IPS DF 6.9 (cell line): ENCODE data around the gene ATP5F1D.
A peak's percentile ranks its signal among the peaks of the same experiment; 100 is the strongest.

ENCODE experiments used
- DNase-seq: peaks from one replicate; pipeline ENCODE4 v3.0.0-alpha.2; 2013; ENCODE audit warnings: low read depth, low spot score
- H3K27ac ChIP-seq: one replicate; pipeline ENCODE4 v1.5.1; 2013; ENCODE audit warnings: low read length, control low read depth
- H3K27me3 ChIP-seq: 2 replicates; pipeline ENCODE4 v1.6.1; 2013; ENCODE audit warnings: mild to moderate bottlenecking, low read length; ENCODE audit not compliant: control insufficient read depth, insufficient read depth
- H3K36me3 ChIP-seq: 2 replicates; pipeline ENCODE4 v1.6.1; 2013; ENCODE audit warnings: low read length; ENCODE audit not compliant: control insufficient read depth, insufficient read depth
- H3K4me1 ChIP-seq: 2 replicates; pipeline ENCODE4 v1.6.1; 2013; ENCODE audit warnings: low read length; ENCODE audit not compliant: control insufficient read depth, insufficient read depth
- H3K4me3 ChIP-seq: 2 replicates; pipeline ENCODE4 v1.5.1; 2013; ENCODE audit warnings: mild to moderate bottlenecking, low read length
- H3K9me3 ChIP-seq: 2 replicates; pipeline ENCODE4 v1.6.1; 2013; ENCODE audit warnings: low read length, inconsistent platforms; ENCODE audit not compliant: control insufficient read depth, insufficient read depth
- WGBS: extraction: QIAGEN DNeasy Blood & Tissue Kit; methylation state at CpG from one replicate; pipeline ENCODE4 v1.1.7; 2013; ENCODE audit warnings: mixed read lengths, missing lambda C conversion rate; ENCODE audit not compliant: insufficient read length, insufficient coverage; 5-methylcytosine and 5-hydroxymethylcytosine counted together

Gene ATP5F1D

DNA sequence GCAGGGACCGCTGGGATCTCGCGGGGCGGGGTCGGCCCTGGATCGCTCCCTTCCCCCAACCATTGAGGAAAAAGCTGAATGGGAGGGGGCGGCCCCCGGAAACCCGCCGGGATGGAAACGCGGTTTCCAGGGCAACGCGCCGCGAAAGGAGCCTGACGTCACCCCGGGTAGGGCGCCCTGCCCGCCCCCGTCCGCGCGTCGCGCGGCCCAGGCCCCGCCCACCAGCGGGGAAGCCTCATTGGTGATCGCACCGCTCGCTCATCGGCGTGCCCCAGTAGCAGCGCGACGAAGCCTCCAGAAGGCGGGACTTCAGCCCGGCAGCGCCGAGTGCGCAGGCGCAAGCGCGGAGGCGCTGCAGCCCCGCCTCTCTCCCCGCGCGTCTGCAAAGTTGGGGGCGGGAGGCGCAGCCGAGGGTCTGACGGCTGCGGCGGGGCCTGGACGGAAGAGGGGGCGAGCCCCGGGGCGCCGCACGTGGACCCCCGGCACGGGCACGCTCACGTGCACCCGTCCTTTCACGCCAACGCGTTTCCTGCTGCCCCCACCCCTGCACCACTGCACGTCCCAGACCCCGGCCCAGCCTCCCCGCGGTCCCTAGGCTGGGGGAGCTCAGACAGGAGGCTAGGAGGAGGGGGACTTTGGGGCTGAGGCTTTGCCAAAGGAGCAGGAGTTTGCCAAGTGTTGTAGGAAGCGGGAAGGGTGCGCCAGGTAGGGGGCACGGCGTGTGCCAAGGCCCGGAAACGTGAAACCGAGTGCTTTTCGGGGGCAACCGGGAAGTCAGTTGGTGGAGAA is 19.4 kb downstream of the ATP5F1D start:
- Histone ChIP-seq H3K4me3 (peak overlapping the region; percentile 63; the same call in 1 of the 2 replicates), H3K36me3 (peaks cover 9% of the 10 kb centered on the region), H3K9me3 (no peaks in the 10 kb centered on the region), H3K4me1 (peaks cover 22% of the 10 kb centered on the region), H3K27me3 (no peaks in the 10 kb centered on the region), H3K27ac (no peak overlapping the region)
- DNase-seq, result no peak
- no CpG with 5 or more reads among the region's 83 CpGs for WGBS

DNA sequence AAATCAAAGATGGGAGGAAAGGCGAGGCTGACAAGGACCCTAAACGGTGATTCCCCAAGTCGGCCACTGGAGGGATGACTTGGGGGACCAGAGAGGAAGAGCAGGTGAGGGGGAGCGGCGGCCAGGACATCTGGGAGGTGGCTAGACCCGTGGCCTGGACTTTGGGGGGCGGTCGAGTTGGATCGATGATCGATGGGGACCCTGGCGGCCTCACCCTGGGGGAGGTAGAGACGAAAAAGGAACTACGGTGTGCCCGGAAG is 19.9 kb downstream of the ATP5F1D start:
- Histone ChIP-seq H3K4me3 (peak overlapping the region; percentile 63; the same call in 1 of the 2 replicates), H3K27ac (no peak overlapping the region), H3K27me3 (no peaks in the 10 kb centered on the region), H3K36me3 (peaks cover 6% of the 10 kb centered on the region), H3K4me1 (peaks cover 24% of the 10 kb centered on the region), H3K9me3 (no peaks in the 10 kb centered on the region)
- DNase-seq, result no peak
- WGBS, result no CpG with 5 or more reads among the region's 14 CpGs

DNA sequence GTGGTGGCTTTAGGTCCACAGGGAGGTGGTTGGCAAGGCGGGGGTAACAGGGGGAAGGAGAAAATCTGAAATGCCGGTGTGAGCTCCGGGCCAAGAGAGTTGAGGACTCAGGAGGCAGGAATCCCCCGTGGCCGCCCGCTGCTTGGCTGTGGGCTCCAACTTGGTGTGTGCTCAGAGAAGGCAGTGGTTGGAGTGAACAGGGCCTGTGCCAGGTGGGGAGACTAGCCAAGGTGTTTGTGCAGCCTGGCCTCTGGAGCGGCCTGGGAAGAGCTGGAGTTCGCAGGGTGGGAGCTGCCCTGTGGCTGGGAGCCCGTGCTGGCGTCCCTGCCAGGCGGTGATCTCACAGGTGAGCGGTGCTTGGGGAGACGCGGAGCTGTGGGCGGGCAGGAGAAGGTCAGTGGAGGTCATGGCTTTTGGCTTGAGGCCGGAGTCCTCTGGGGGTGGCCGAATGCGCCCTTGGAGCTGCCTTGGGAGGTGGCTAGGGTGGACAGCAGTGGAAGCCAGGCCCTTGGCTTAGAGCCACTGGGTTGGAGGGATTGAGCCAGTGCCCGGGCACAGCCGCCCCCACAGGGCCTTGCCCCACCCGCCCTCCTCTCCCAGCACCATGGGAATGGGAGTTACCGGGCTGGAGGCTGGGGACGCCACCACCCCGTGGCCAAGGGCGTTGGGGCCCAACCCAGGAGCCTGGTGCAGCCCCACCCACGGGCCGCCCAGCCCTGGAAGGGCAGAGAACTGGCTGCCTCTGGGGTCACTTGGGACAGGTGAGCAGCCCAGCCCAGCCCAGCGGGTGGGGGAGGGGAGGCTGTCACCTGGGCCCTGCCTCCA is 20.5 kb downstream of the ATP5F1D start:
- WGBS, result no CpG with 5 or more reads among the region's 28 CpGs
- Histone ChIP-seq H3K4me3 (peak overlapping the region; percentile 63; the same call in 1 of the 2 replicates), H3K4me1 (peaks cover 24% of the 10 kb centered on the region), H3K9me3 (no peaks in the 10 kb centered on the region), H3K27ac (no peak overlapping the region), H3K27me3 (no peaks in the 10 kb centered on the region), H3K36me3 (peaks cover 1% of the 10 kb centered on the region)
- no peak for DNase-seq

DNA sequence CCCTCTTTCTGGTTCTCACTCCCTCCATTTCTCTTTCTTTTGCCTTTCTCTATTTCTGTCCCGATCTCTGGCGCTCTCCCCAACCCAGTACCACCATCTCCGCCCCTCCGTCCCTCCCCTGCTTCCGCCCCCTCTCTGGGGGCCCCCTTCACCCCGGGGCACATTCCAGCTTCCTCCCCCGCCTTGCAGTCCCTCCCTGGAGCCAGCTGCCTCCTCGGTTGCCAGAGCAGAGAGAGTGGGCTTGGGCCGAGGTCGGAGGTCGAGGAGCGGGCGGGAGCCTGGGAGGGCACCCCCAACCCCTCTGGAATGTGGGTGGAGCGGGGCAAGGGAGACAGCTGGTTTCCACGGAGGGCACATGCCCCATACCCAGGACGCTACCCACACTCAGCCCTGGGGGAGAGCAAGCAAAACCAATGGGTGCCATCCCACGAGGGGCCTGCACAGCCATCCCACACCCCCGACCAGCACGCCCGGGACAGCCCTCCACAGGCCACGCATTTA is 21.1 kb downstream of the ATP5F1D start:
- no peak overlapping the region for H3K27ac ChIP-seq
- H3K4me3 ChIP-seq, result no peak overlapping the region; the same call in 1 of the 2 replicates
- H3K4me1 ChIP-seq, result peaks cover 26% of the 10 kb centered on the region

DNA sequence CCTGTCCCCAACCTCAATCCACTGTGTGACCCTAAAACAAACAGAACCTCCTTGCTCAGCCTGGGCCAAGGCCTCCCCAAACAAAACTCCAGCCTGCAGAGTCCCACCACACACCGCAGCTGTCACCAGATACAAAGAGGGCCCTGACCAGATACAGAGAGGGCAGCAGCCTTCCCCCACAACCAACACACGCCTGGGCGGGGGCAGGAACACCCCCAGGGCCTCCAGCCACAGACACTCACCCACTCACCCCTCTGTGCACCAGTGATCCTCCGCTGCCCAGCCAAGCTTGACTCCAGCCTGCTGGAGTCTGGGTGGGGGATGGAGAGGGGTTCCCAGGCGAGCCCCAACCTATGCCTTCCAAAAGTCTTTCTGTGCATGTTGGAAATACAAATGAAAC is 21.6 kb downstream of the ATP5F1D start:
- no peak for DNase-seq
- Histone ChIP-seq H3K9me3 (no peaks in the 10 kb centered on the region), H3K27me3 (no peaks in the 10 kb centered on the region), H3K4me1 (peaks cover 26% of the 10 kb centered on the region), H3K27ac (no peak overlapping the region), H3K4me3 (no peak overlapping the region), H3K36me3 (no peaks in the 10 kb centered on the region)
- no CpG with 5 or more reads among the region's 5 CpGs for WGBS

More for the DNA sequence above, 21.1 kb downstream of the ATP5F1D start:
- H3K27me3 ChIP-seq, result no peaks in the 10 kb centered on the region
- no peaks in the 10 kb centered on the region for H3K36me3 ChIP-seq
- no peak for DNase-seq
- H3K9me3 ChIP-seq, result no peaks in the 10 kb centered on the region
- WGBS, result no CpG with 5 or more reads among the region's 21 CpGs

DNA sequence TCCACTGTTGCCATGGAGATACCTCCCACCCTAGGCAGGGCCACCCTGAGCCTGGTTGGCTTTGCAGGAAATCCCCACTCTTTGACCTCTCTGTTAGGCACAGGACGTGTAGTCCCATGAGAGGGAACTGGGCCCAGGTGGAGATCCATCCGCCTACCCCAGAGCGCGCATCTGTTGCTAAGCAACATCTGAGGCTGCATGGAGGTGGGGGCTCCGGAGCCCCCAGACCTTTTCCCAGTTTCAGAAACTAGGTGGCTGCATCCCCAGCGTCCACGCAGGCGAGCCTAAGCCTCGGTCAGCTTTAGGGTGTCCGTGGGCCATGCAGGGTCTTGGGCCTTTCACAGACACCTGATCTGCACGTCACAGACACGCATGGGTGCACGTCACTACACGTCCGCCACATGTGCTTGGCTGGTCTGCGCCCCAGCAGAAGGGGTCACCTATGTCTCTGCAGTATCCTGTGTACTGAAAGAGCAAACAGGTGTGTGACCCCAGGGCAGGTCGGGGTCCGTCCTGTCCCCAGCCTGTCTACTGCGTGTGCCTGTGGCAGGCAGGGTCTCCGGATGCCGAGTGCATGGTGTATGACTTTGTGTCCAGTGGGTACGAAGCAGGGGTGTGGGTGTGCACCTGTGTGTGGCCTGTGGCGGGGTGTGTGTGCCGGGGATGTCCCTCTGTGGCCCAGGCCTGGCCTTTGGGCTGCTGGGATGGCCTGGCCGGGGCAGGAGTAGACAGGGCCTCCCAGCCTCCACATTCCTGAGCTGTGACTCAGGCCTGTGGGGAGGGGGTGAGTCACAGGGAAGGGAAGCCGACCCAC is 23.5 kb downstream of the ATP5F1D start:
- Histone ChIP-seq H3K36me3 (no peaks in the 10 kb centered on the region), H3K4me3 (no peak overlapping the region), H3K27me3 (no peaks in the 10 kb centered on the region), H3K9me3 (no peaks in the 10 kb centered on the region), H3K27ac (no peak overlapping the region), H3K4me1 (peaks cover 26% of the 10 kb centered on the region)
- WGBS, result no CpG with 5 or more reads among the region's 26 CpGs
- DNase-seq, result no peak

DNA sequence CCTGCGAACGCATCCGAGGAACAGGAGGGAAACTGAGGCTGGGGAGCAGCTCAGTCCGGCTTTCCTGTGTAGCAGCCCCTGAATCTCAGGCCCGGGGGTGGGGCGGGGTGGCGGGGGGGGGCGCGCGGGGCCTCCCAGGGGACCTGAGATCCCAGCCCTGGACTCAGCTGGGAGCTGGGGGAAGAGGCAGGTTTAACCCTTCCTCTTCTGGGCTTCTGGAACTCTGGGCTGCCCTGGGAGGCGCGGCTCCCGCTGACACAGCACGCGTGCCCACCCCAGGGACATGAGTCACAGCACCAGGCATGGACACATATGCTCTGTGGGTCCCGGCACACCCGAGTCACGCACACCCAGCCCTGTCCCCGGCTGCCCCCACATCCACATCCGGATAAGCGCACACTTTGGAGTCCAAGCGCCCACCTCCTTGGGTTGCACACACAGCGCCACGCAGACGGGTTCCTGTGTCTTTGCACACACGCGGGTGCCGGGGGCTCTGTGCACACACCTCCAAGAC is 24.1 kb downstream of the ATP5F1D start:
- no CpG with 5 or more reads among the region's 28 CpGs for WGBS
- H3K4me1 ChIP-seq, result peaks cover 22% of the 10 kb centered on the region
- no peak overlapping the region for H3K27ac ChIP-seq

DNA sequence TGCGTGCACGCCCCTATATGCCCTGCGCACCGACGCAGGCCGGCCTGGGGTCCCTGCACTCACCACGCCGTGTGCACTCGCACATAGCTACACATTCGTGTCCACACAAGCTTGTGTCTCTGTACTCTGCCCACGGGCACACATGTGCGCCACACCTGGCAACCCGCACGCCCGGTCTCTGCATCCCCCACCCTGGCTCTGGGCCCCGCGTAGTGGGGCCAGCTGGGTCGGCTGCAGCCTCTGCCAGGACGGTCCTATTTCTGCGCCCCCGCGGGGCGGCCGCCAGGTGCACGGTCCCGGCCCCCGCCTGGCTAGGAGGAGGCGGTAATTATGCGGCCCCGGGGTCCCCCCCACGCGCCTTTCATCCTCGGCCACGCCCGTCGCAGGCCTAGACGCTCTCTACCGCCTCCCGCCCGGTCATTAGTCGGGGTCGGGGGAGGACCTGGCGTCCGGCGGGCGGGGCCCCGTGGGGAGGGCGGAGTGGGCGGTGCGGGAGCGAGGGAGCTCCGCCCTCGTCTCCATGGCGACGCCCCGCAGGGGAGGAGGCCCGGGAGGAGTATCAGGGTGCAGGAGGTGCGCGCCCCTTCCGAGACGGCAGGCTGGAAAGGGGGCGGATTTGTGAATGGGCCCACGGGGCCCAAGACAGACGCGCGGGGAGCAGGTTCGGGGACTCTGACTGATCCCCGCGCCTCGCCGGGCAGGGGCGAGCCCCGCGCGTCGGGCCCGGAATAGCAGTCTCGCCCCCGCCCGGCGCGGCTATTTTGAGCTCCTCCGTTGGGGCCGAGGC is 24.8 kb downstream of the ATP5F1D start:
- Histone ChIP-seq H3K4me1 (peaks cover 22% of the 10 kb centered on the region), H3K9me3 (no peaks in the 10 kb centered on the region), H3K27ac (no peak overlapping the region), H3K27me3 (no peaks in the 10 kb centered on the region), H3K36me3 (peaks cover 6% of the 10 kb centered on the region; the same call in 1 of the 2 replicates), H3K4me3 (peak overlapping the region; percentile 51; the same call in 1 of the 2 replicates)
- no peak for DNase-seq
- WGBS, result no CpG with 5 or more reads among the region's 84 CpGs

More for the DNA sequence above, 24.1 kb downstream of the ATP5F1D start:
- Histone ChIP-seq H3K27me3 (no peaks in the 10 kb centered on the region), H3K9me3 (no peaks in the 10 kb centered on the region), H3K36me3 (no peaks in the 10 kb centered on the region), H3K4me3 (peak overlapping the region; percentile 51; the same call in 1 of the 2 replicates)
- no peak for DNase-seq

DNA sequence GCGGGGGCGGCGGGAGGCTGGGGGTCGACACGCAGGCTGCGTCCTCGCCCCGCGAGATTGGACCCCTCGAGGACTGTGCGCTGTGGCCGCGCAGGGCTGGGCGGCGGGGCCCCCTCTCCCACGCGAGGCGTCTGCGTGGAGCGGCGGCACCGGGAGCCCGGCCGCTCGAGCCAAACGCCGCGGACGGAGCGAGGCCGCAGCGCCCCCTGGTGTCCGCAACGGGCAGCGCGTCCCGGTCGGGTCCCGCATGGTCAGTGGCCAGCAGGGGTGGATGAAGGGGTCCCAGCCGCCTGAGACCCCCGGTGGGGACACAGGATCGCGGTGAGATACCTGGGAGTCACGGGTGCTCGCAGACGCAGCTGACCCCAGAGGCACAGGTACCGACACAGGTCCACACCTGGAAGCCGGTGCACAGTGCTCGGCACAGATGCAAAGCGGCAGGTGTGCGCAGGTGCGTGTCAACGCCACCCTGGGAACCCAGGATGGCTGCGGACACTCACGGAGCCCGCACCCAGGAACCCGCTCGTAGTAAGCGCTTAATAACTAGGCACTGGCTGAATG is 25.4 kb downstream of the ATP5F1D start:
- DNase-seq, result no peak
- H3K27ac ChIP-seq, result no peak overlapping the region
- no CpG with 5 or more reads among the region's 59 CpGs for WGBS
- peaks cover 13% of the 10 kb centered on the region for H3K36me3 ChIP-seq
- peaks cover 19% of the 10 kb centered on the region for H3K4me1 ChIP-seq
- H3K27me3 ChIP-seq, result no peaks in the 10 kb centered on the region
- H3K4me3 ChIP-seq, result peak overlapping the region; percentile 51; the same call in 1 of the 2 replicates
- no peaks in the 10 kb centered on the region for H3K9me3 ChIP-seq
